K562 (cell line): ENCODE measurements around the gene MOXD1.

Experiments used
- CAMTA2 ChIP-seq: fragments of 250-450 bp; sonication (Bioruptor Pico); conservative IDR thresholded peaks from 2 replicates; pipeline ENCODE4 v1.5.1; 2022
- ETS2 ChIP-seq: IDR thresholded peaks from 2 replicates; pipeline ENCODE4 v1.6.1; 2016; ENCODE audit warnings: borderline replicate concordance, missing genetic modification characterization, mild to moderate bottlenecking, moderate library complexity, missing compliant biosample characterization; ENCODE audit not compliant: poor library complexity, severe bottlenecking
- ZNF143 ChIP-seq: sonication (generic); formaldehyde crosslinking; IDR thresholded peaks from 2 replicates; pipeline ENCODE4 v1.9.0; 2022; ENCODE audit warnings: mild to moderate bottlenecking, missing genetic modification reagents
- ZNF707 ChIP-seq: fragments of 250-450 bp; sonication (Bioruptor Pico); conservative IDR thresholded peaks from 2 replicates; pipeline ENCODE4 v1.8.0; 2022; ENCODE audit warnings: inconsistent platforms, mild to moderate bottlenecking, moderate library complexity

GRCh38 chr6:132289756-132290155 is 111.5 kb downstream of the MOXD1 start:
- TF ChIP-seq CAMTA2 (CRISPR knock-in tag) (no peak), ETS2 (tag) (no peak), ZNF707 (CRISPR knock-in tag) (no peak), ZNF143 (CRISPR knock-in tag) (no peak)
